SJCRH30 (cell line): ENCODE results near the gene EGFL8. TPM values are rescaled to one million over a fixed set of nuclear protein-coding genes. Genes with fewer than 3 reads are reported as not detected.
A peak's percentile ranks its signal among the peaks of the same experiment; 100 is the strongest.

Experiments used
- DNase-seq, 2 experiments: peaks; one replicate each; pipeline ENCODE4 v3.0.0-alpha.2; 2015 to 2020
- H3K27ac ChIP-seq: fragments of 250-450 bp; sonication (Bioruptor Pico); 2 replicates; pipeline ENCODE4 v1.5.1; 2020; ENCODE audit warnings: mild to moderate bottlenecking, moderate library complexity
- H3K27me3 ChIP-seq: fragments of 250-450 bp; sonication (Bioruptor Pico); 2 replicates; pipeline ENCODE4 v1.5.1; 2020; ENCODE audit warnings: mild to moderate bottlenecking, moderate library complexity
- H3K36me3 ChIP-seq: fragments of 250-450 bp; sonication (Bioruptor Pico); 2 replicates; pipeline ENCODE4 v1.5.1; 2020; ENCODE audit warnings: mild to moderate bottlenecking, moderate library complexity
- H3K4me1 ChIP-seq: fragments of 250-450 bp; sonication (Bioruptor Pico); 2 replicates; pipeline ENCODE4 v1.5.1; 2020; ENCODE audit warnings: mild to moderate bottlenecking, moderate library complexity
- H3K4me3 ChIP-seq: fragments of 250-450 bp; sonication (Bioruptor Pico); 2 replicates; pipeline ENCODE4 v1.5.1; 2020; ENCODE audit warnings: mild to moderate bottlenecking, moderate library complexity
- H3K9me3 ChIP-seq: fragments of 250-450 bp; sonication (Bioruptor Pico); replicated peaks from 2 replicates; pipeline ENCODE4 v1.5.1; 2020; ENCODE audit warnings: mild to moderate bottlenecking, moderate library complexity
- total RNA-seq: library from RNA; depleted of rRNA; stranded (reverse); fragments of >200 nt; shearing (Covaris generic); gene quantifications from 2 replicates; pipeline ENCODE4 v1.2.3, GENCODE V29; 2014

The EGFL8 gene
- total RNA-seq, 1 experiment from 2014 or later, result 8.8 TPM

DNA sequence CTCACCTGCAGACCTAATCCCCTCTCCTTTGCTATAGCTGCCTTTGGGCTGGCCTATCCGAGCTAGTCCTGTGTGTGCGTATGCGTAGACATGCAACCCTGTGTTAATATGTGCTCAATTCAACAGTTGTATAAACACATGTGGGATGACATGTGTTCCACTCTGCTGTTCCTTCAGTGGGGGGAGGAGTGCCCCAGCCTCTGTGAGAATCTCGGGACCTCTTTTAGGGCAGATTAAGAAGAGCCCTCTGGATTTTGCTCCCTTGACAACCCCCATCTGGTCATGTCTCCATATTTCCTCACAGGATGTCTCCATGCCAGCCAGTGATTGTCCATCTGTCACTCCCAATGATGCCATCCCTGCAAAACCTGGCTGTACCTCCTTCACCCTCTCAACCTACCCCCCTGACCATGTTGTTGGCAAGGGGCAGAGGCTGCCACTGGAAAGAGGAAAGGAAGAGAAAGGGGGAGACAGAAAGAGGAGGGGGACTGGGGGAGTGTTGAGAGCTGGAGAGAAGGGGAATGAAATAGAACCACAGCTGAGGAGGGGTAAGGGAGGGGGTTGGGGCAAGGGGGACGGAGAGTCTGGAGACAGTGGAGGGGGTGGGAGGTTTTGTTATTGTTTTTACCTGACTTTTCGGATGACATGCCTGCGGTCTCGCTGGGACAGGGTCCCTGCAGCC lies 13.1 kb upstream of the EGFL8 start:
- H3K4me3 ChIP-seq, result no peak overlapping the region
- no peak overlapping the region for H3K27ac ChIP-seq
- H3K36me3 ChIP-seq, result peaks cover 2% of the 10 kb centered on the region
- H3K4me1 ChIP-seq, result peaks cover 5% of the 10 kb centered on the region
- DNase-seq, result no peak
- H3K9me3 ChIP-seq, result no peaks in the 10 kb centered on the region
- no peaks in the 10 kb centered on the region for H3K27me3 ChIP-seq

DNA sequence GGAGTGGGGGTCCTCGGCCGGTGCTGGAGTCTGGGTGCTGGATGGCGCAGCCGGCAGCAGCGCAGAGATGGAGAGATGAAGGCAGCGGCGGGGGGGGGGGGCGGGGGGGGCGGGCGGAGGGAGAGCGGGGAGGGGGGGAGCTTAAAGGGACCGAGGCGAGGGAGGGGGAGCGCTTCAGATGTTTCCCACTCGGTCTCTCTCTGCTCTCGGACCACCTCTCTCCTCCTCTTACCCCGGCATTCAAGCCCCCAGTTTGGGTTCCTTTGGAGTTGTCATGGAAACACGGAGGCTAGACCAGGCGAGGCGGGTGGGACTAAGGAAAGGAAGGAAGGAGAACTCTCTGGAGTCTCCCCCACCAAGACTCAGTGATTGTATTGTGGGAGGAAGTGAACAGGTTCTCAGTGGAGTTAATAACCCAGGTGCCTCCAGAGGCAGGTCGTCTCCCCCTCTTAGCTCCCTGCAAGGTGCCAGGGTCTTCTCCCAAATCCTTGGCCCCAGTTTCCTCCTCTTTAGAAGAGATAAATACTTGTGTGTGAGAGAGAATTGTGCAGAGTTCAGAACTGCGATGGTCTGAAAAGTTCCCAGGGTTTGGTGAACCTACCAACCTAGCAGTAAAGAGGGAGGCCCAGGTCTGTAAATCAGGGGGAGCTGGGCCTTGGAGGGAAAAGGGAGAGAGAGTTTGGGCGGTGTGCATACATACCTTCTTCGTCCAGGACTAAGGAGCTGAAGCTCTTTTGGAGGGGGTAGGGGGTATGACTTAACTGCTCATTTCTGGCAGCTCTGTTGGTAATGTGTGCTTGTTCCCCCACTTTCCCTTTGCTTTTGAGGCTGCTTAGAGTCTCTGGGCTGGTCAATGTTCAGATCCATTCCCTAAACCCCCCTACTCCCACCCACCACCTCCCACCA lies 12.3 kb upstream of the EGFL8 start, which contains the start of gene PRRT1:
Gene PRRT1, minus strand, starts transcription at position 77 of the 906 bp plus-strand sequence. CDS start 112 bp downstream, outside the sequence.
- peaks cover 5% of the 10 kb centered on the region for H3K4me1 ChIP-seq
- no peaks in the 10 kb centered on the region for H3K27me3 ChIP-seq
- DNase-seq, result no peak
- peak within 1 kb of the TSS; percentile 80 for H3K4me3 ChIP-seq
- H3K9me3 ChIP-seq, result no peaks in the 10 kb centered on the region
- peaks cover 9% of the 10 kb centered on the region for H3K36me3 ChIP-seq
- H3K27ac ChIP-seq, result peak within 1 kb of the TSS; percentile 86; the same call in 1 of the 2 replicates

- DNase-seq, result peak; percentile 35 to 57
- Histone ChIP-seq H3K27ac (peak overlapping the region; percentile 86), H3K27me3 (no peaks in the 10 kb centered on the region), H3K4me3 (peak overlapping the region; percentile 80), H3K9me3 (no peaks in the 10 kb centered on the region), H3K4me1 (peaks cover 5% of the 10 kb centered on the region), H3K36me3 (peaks cover 15% of the 10 kb centered on the region)
Measured at GRCh38 chr6:32152769-32153563, 11.4 kb upstream of the EGFL8 start.

- Histone ChIP-seq H3K36me3 (peaks cover 24% of the 10 kb centered on the region), H3K4me1 (peaks cover 5% of the 10 kb centered on the region), H3K9me3 (no peaks in the 10 kb centered on the region), H3K27me3 (no peaks in the 10 kb centered on the region), H3K4me3 (peak within 1 kb of the TSS; percentile 80), H3K27ac (peak within 1 kb of the TSS; percentile 86)
- peak; percentile 90 to 91 for DNase-seq
Measured at GRCh38 chr6:32153564-32154513, 10.6 kb upstream of the EGFL8 start, which contains the start of gene PPT2. Gene PPT2 (plus strand): TSS chr6:32154141. CDS start chr6:32154595, 454 bp downstream.

DNA sequence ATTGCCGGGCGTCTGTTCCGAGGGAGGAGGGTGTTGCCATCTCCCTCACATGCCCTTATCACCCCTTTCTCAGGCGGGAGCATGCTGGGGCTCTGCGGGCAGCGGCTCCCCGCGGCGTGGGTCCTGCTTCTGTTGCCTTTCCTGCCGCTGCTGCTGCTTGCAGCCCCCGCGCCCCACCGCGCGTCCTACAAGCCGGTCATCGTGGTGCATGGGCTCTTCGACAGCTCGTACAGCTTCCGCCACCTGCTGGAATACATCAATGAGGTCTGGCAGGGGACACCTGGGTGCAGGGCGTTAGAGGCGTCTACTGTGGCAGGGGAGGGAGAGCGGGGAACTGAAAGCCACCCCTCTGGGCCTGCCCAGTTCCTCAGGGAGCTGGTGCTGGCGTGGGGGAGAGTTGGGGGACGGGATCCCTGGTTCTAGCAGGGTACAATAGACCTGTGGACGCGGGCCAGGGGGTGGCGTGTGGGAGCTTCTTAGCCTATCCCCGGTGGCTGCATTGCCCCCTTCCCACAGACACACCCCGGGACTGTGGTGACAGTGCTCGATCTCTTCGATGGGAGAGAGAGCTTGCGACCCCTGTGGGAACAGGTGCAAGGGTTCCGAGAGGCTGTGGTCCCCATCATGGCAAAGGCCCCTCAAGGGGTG lies 9.8 kb upstream of the EGFL8 start:
- Histone ChIP-seq H3K4me1 (peaks cover 5% of the 10 kb centered on the region), H3K27ac (peak overlapping the region; percentile 86), H3K4me3 (peak overlapping the region; percentile 80), H3K27me3 (no peaks in the 10 kb centered on the region), H3K9me3 (no peaks in the 10 kb centered on the region), H3K36me3 (peaks cover 24% of the 10 kb centered on the region)
- DNase-seq, result peak; percentile 82 to 84

DNA sequence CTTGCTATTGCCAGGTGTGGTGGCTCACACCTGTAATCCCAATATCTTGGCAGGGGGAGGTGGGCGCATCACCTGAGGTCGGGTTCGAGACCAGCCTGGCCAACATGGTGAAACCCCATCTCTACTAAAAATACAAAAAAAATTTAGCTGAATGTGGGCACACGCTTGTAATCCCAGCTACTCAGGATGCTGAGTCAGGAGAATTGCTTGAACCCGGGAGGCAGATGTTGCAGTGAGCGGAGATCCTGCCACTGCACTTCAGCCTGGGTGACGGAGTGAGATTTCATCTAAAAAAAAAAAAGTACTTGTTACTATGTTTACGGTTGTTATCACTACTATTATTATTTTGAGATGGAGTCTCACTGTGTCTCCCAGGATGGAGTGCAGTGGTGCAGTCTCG lies 7.5 kb upstream of the EGFL8 start:
- Histone ChIP-seq H3K4me3 (no peak overlapping the region), H3K4me1 (peaks cover 5% of the 10 kb centered on the region), H3K9me3 (no peaks in the 10 kb centered on the region), H3K27ac (no peak overlapping the region), H3K36me3 (peaks cover 27% of the 10 kb centered on the region), H3K27me3 (no peaks in the 10 kb centered on the region)
- DNase-seq, result no peak

DNA sequence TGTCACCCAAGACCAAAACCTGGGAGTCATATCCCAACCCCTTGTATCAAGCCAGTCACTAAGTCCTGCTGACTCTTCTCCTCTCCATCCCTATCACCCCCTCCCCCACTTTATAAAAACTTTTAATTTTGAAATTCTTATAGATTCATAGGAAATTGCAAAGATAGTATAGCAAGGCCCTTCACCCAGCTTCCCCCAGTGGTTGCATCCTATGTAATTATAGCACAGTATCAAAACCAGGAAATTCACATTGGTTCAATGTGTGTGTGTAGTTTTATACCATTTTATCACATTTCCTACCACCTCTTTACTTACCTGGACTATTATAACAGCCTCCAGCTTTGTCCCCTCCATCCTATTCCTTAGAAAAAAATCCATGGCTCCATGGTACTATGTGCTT lies 6.3 kb upstream of the EGFL8 start:
- DNase-seq, result no peak
- no peaks in the 10 kb centered on the region for H3K9me3 ChIP-seq
- H3K4me3 ChIP-seq, result no peak overlapping the region
- peaks cover 27% of the 10 kb centered on the region for H3K36me3 ChIP-seq
- no peaks in the 10 kb centered on the region for H3K27me3 ChIP-seq
- H3K27ac ChIP-seq, result no peak overlapping the region
- H3K4me1 ChIP-seq, result peaks cover 5% of the 10 kb centered on the region

GRCh38 chr6:32163559-32164258 lies 686 bp upstream of the EGFL8 start:
- no peaks in the 10 kb centered on the region for H3K27me3 ChIP-seq
- no peak overlapping the region for H3K27ac ChIP-seq
- H3K36me3 ChIP-seq, result peaks cover 8% of the 10 kb centered on the region; the same call in 1 of the 2 replicates
- DNase-seq, result no peak
- H3K4me3 ChIP-seq, result no peak overlapping the region
- H3K4me1 ChIP-seq, result no peaks in the 10 kb centered on the region
- H3K9me3 ChIP-seq, result no peaks in the 10 kb centered on the region

DNA sequence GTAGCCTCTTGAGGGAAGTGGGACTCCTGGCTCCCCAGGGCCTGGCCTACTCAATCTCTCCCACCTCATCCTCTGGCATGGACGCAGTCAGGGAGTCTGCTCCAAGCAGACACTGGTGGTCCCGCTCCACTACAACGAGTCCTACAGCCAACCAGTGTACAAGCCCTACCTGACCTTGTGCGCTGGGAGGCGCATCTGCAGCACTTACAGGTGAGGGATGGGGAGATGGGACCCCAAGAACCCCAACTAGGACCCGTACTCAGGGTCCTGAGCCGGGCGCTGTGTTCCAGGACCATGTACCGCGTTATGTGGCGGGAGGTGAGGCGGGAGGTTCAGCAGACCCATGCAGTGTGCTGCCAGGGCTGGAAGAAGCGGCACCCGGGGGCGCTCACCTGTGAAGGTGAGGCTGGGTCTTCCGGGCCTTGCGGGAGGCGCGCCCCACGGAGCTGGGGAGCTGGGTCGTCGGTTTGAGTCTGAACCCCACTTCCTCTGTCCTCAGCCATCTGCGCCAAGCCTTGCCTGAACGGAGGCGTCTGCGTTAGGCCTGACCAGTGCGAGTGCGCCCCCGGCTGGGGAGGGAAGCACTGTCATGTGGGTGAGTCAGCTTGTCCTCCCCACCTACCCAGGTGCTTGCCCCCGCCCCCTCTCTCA lies 2.1 kb downstream of the EGFL8 start:
- Histone ChIP-seq H3K9me3 (no peaks in the 10 kb centered on the region), H3K27ac (no peak overlapping the region), H3K27me3 (no peaks in the 10 kb centered on the region), H3K4me3 (no peak overlapping the region), H3K36me3 (peaks cover 7% of the 10 kb centered on the region; the same call in 1 of the 2 replicates), H3K4me1 (no peaks in the 10 kb centered on the region)
- no peak for DNase-seq

DNA sequence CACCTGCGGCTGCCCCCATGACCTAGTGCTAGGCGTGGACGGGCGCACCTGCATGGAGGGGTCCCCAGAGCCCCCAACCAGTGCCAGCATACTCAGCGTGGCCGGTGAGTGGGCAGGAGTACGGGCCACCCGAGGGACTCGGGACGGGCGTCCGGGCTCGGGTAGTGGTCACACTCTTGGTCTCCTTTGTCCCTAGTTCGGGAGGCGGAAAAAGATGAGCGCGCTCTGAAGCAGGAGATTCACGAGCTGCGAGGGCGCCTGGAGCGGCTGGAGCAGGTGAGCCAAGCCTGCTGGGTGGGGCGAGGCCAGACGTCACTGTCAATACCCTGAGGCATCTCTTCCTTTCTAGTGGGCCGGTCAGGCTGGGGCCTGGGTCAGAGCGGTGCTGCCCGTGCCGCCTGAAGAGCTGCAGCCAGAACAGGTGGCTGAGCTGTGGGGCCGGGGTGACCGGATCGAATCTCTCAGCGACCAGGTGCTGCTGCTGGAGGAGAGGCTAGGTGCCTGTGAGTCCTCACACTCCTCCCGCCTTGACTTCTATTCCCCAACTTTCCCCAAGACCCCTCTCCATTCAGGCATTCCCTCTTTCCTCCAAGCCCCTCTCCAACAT lies 2.9 kb downstream of the EGFL8 start:
- Histone ChIP-seq H3K4me1 (no peaks in the 10 kb centered on the region), H3K36me3 (peaks cover 7% of the 10 kb centered on the region; the same call in 1 of the 2 replicates), H3K9me3 (no peaks in the 10 kb centered on the region), H3K27ac (no peak overlapping the region), H3K4me3 (no peak overlapping the region), H3K27me3 (no peaks in the 10 kb centered on the region)
- no peak for DNase-seq

GRCh38 chr6:32167761-32168262 lies 3.4 kb downstream of the EGFL8 start:
- DNase-seq, result no peak
- Histone ChIP-seq H3K27me3 (no peaks in the 10 kb centered on the region), H3K36me3 (peaks cover 7% of the 10 kb centered on the region; the same call in 1 of the 2 replicates), H3K9me3 (no peaks in the 10 kb centered on the region), H3K4me3 (no peak overlapping the region), H3K27ac (no peak overlapping the region), H3K4me1 (no peaks in the 10 kb centered on the region)

DNA sequence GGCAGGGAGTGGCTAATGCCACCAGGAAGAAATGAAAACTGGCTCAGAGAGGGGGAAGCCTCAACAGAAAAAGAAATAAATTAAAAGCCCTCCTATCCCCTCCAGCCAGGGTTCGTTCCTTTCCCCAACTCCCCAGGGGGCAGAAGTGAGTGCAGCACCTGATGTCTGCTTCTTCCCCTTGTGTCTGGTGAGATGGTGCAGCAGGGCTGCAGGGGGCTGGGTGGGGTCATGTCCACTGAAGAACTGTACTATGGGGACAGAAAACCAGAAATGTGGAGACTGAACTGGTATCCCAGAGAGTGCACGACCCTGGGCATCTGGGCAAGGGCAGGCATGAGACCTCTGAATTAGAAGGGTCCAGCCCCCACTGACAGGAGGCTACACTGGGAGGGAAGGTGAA lies 4.0 kb downstream of the EGFL8 start:
- Histone ChIP-seq H3K27me3 (no peaks in the 10 kb centered on the region), H3K36me3 (peaks cover 7% of the 10 kb centered on the region; the same call in 1 of the 2 replicates), H3K9me3 (no peaks in the 10 kb centered on the region), H3K27ac (no peak overlapping the region), H3K4me3 (no peak overlapping the region), H3K4me1 (no peaks in the 10 kb centered on the region)
- DNase-seq, result no peak
